SK-N-SH treated with all-trans-retinoic acid at 6 μM for 48 hours (cell line): ENCODE measurements around the gene PRKAG1.

Experiments used
- ATAC-seq: fragments of 200-7000 bp; cut with Tn5 transposase; 3 replicates; pipeline ENCODE4 v1.9.1; 2020; ENCODE audit warnings: mild to moderate bottlenecking, moderate library complexity
- ARNTL ChIP-seq: fragments of 450-650 bp; formaldehyde crosslinking; IDR thresholded peaks from 2 replicates; pipeline ENCODE4 v1.5.0; 2020; ENCODE audit warnings: low read depth, mild to moderate bottlenecking, moderate library complexity, borderline replicate concordance
- CREB5 ChIP-seq: fragments of 250-450 bp; sonication (Bioruptor Pico); IDR thresholded peaks from 2 replicates; pipeline ENCODE4 v1.5.1; 2020; ENCODE audit warnings: low read depth, mild to moderate bottlenecking, moderate library complexity
- CSDC2 ChIP-seq: fragments of 250-450 bp; sonication (Bioruptor Pico); IDR thresholded peaks from 2 replicates; pipeline ENCODE4 v1.5.0; 2020; ENCODE audit warnings: mild to moderate bottlenecking, moderate library complexity
- CSRNP3 ChIP-seq: fragments of 250-450 bp; sonication (Bioruptor Pico); IDR thresholded peaks from 2 replicates; pipeline ENCODE4 v1.5.1; 2021; ENCODE audit warnings: mild to moderate bottlenecking, moderate library complexity
- ESRRG ChIP-seq: fragments of 250-450 bp; sonication (Bioruptor Pico); IDR thresholded peaks from 2 replicates; pipeline ENCODE4 v1.6.1; 2021; ENCODE audit warnings: mild to moderate bottlenecking
- GLIS3 ChIP-seq: fragments of 250-450 bp; sonication (Bioruptor Pico); IDR thresholded peaks from 2 replicates; pipeline ENCODE4 v1.5.0; 2020; ENCODE audit warnings: mild to moderate bottlenecking, moderate library complexity
- OSR1 ChIP-seq: fragments of 250-450 bp; sonication (Bioruptor Pico); IDR thresholded peaks from 2 replicates; pipeline ENCODE4 v1.8.0; 2022; ENCODE audit warnings: moderate library complexity, mild to moderate bottlenecking, inconsistent platforms
- PATZ1 ChIP-seq: fragments of 250-450 bp; sonication (Bioruptor Pico); IDR thresholded peaks from 2 replicates; pipeline ENCODE4 v1.8.0; 2020; ENCODE audit warnings: mild to moderate bottlenecking, moderate library complexity, borderline replicate concordance
- POU6F1 ChIP-seq: fragments of 250-450 bp; sonication (Bioruptor Pico); IDR thresholded peaks from 2 replicates; pipeline ENCODE4 v1.8.0; 2021; ENCODE audit warnings: low read depth, mild to moderate bottlenecking, moderate library complexity, borderline replicate concordance
- PPARA ChIP-seq: fragments of 250-450 bp; sonication (Bioruptor Pico); IDR thresholded peaks from 2 replicates; pipeline ENCODE4 v1.5.0; 2020; ENCODE audit warnings: mild to moderate bottlenecking, borderline replicate concordance
- RARB ChIP-seq: fragments of 250-450 bp; sonication (Bioruptor Pico); IDR thresholded peaks from 2 replicates; pipeline ENCODE4 v1.8.0; 2021; ENCODE audit warnings: mild to moderate bottlenecking, moderate library complexity
- TCF4 ChIP-seq: fragments of 250-450 bp; sonication (Bioruptor Pico); IDR thresholded peaks from 2 replicates; pipeline ENCODE4 v1.8.0; 2021; ENCODE audit warnings: mild to moderate bottlenecking, moderate library complexity, borderline replicate concordance
- TOX ChIP-seq: fragments of 250-450 bp; sonication (Bioruptor Pico); IDR thresholded peaks from 2 replicates; pipeline ENCODE4 v1.8.0; 2021; ENCODE audit warnings: mild to moderate bottlenecking, moderate library complexity, borderline replicate concordance
- TSHZ2 ChIP-seq: fragments of 250-450 bp; sonication (Bioruptor Pico); IDR thresholded peaks from 2 replicates; pipeline ENCODE4 v1.5.0; 2020; ENCODE audit warnings: mild to moderate bottlenecking, moderate library complexity
- ZC3H10 ChIP-seq: fragments of 250-450 bp; sonication (Bioruptor Pico); IDR thresholded peaks from 2 replicates; pipeline ENCODE4 v1.5.1; 2021; ENCODE audit warnings: mild to moderate bottlenecking, moderate library complexity
- ZFP3 ChIP-seq: fragments of 250-450 bp; sonication (Bioruptor Pico); IDR thresholded peaks from 2 replicates; pipeline ENCODE4 v1.5.0; 2020; ENCODE audit warnings: mild to moderate bottlenecking, moderate library complexity
- ZFP30 ChIP-seq: fragments of 450-650 bp; formaldehyde crosslinking; IDR thresholded peaks from 2 replicates; pipeline ENCODE4 v1.5.0; 2022; ENCODE audit warnings: mild to moderate bottlenecking, moderate library complexity
- ZNF565 ChIP-seq: fragments of 450-650 bp; formaldehyde crosslinking; conservative IDR thresholded peaks from 2 replicates; pipeline ENCODE4 v1.5.0; 2020; ENCODE audit warnings: low read depth, mild to moderate bottlenecking, moderate library complexity
- ZNF70 ChIP-seq: fragments of 450-650 bp; formaldehyde crosslinking; IDR thresholded peaks from 2 replicates; pipeline ENCODE4 v1.5.0; 2020; ENCODE audit warnings: mild to moderate bottlenecking, moderate library complexity
- ZNF8 ChIP-seq: fragments of 450-650 bp; formaldehyde crosslinking; IDR thresholded peaks from 2 replicates; pipeline ENCODE4 v1.5.0; 2020; ENCODE audit warnings: mild to moderate bottlenecking, moderate library complexity

Gene PRKAG1

GRCh38 chr12:49041036-49041880, 22.7 kb upstream of the PRKAG1 start:
- no peak for ATAC-seq
- TF ChIP-seq PATZ1 (CRISPR knock-in tag) (no peak), CREB5 (CRISPR knock-in tag) (no peak), POU6F1 (CRISPR knock-in tag) (no peak), ZC3H10 (no peak), ZNF8 (CRISPR knock-in tag) (no peak), RARB (CRISPR knock-in tag) (no peak), TCF4 (no peak), TOX (CRISPR knock-in tag) (no peak), TSHZ2 (CRISPR knock-in tag) (no peak), GLIS3 (CRISPR knock-in tag) (no peak), CSRNP3 (CRISPR knock-in tag) (no peak), PPARA (CRISPR knock-in tag) (no peak), ZNF70 (CRISPR knock-in tag) (no peak), OSR1 (CRISPR knock-in tag) (no peak)

- TF ChIP-seq RARB (CRISPR knock-in tag) (no peak), ZFP3 (no peak), TSHZ2 (CRISPR knock-in tag) (no peak), OSR1 (CRISPR knock-in tag) (no peak), PPARA (CRISPR knock-in tag) (no peak), TCF4 (no peak), ZNF565 (CRISPR knock-in tag) (no peak), POU6F1 (CRISPR knock-in tag) (no peak), ZC3H10 (no peak), ARNTL (CRISPR knock-in tag) (no peak), ESRRG (CRISPR knock-in tag) (no peak), ZNF8 (CRISPR knock-in tag) (no peak), CREB5 (CRISPR knock-in tag) (no peak), GLIS3 (CRISPR knock-in tag) (no peak), TOX (CRISPR knock-in tag) (no peak), ZFP30 (CRISPR knock-in tag) (no peak), CSDC2 (CRISPR knock-in tag) (no peak)
- ATAC-seq = no peak
Measured at GRCh38 chr12:49040364-49040855, 21.8 kb upstream of the PRKAG1 start.
